Activated T-helper 17 cell treated with anti-CD3 and anti-CD28 coated beads, Interleukin-2, amount 50 U/mL, for 72 hours (primary cell): ENCODE measurements around the gene COPS4. TPM values are rescaled to one million over a fixed set of nuclear protein-coding genes. Genes with fewer than 3 reads are reported as not detected.

Experiments used
- ATAC-seq: fragments of 150-1000 bp; cut with Tn5 transposase; replicated peaks from 2 replicates; pipeline ENCODE4 v1.10.0; 2021; ENCODE audit warnings: mild to moderate bottlenecking, moderate library complexity
- H3K27ac Mint-ChIP-seq: one replicate; pipeline ENCODE4 v1.8.0; 2022; ENCODE audit warnings: mixed read lengths
- H3K27me3 Mint-ChIP-seq: one replicate; pipeline ENCODE4 v1.8.0; 2022; ENCODE audit warnings: mixed read lengths
- H3K36me3 Mint-ChIP-seq: one replicate; pipeline ENCODE4 v1.8.0; 2022; ENCODE audit warnings: low read depth, mild to moderate bottlenecking, mixed read lengths
- H3K4me1 Mint-ChIP-seq: one replicate; pipeline ENCODE4 v1.8.0; 2022; ENCODE audit warnings: mixed read lengths
- H3K4me3 Mint-ChIP-seq: one replicate; pipeline ENCODE4 v1.8.0; 2022; ENCODE audit warnings: mild to moderate bottlenecking, mixed read lengths
- H3K9me3 Mint-ChIP-seq: one replicate; pipeline ENCODE4 v1.8.0; 2022; ENCODE audit warnings: mixed read lengths
- total RNA-seq, 2 donors: library from RNA; stranded (reverse); gene quantifications; one replicate each; pipeline ENCODE4 v1.2.3, GENCODE V29; 2022

COPS4 gene
- total RNA-seq, 2 donors from 2014 or later: 18.6 to 24.4 TPM

- Mint-ChIP-seq H3K9me3 (no peaks in the 10 kb centered on the region), H3K27ac (peak within 1 kb of the TSS; percentile 61), H3K36me3 (peaks cover 4% of the 10 kb centered on the region), H3K4me1 (peaks cover 5% of the 10 kb centered on the region), H3K27me3 (no peaks in the 10 kb centered on the region), H3K4me3 (peak within 1 kb of the TSS; percentile 84)
- ATAC-seq: peak; percentile 65
Measured at GRCh38 chr4:83114576-83114975, 79.6 kb downstream of the COPS4 start, which contains the start of gene PLAC8. PLAC8 (minus strand) TSS chr4:83114729; CDS start chr4:83107921, 6,808 bp downstream.

GRCh38 chr4:83115000-83115399 is 80.0 kb downstream of the COPS4 start:
- H3K9me3 Mint-ChIP-seq: no peaks in the 10 kb centered on the region
- no peaks in the 10 kb centered on the region for H3K27me3 Mint-ChIP-seq
- H3K27ac Mint-ChIP-seq: peak overlapping the region; percentile 61
- peaks cover 4% of the 10 kb centered on the region for H3K36me3 Mint-ChIP-seq
- peak overlapping the region; percentile 84 for H3K4me3 Mint-ChIP-seq
- no peak for ATAC-seq
- H3K4me1 Mint-ChIP-seq: peaks cover 5% of the 10 kb centered on the region

DNA sequence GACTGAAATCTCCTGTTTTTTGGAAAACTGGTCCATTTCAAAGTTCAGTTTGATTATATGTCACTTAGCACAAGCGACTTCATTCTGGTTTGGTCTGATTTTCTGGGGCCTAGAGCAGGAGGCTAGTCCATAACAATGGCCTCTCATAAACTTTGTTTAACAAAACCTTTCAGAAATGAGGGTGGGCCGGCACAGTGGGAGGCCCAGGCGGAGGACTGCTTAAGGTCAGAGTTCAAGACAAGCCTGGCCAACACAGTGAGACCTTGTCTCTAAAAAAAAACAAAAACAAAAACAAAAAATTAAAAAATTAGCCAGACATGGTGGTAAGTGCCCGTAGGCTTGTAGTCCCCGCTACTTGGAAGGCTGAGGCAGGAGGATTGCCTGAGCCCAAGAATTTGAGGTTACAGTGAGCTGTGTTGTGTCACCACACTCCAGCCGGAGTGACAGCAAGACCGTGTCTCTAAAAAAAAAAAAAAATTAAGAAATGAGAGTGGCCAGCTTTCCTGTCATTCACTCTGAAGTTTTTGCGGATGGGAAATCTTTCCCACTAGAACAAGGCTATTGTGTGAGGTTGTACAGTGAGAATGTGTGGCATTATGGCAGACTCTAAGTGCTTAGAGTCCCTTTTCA is 80.8 kb downstream of the COPS4 start:
- Mint-ChIP-seq H3K27ac (no peak overlapping the region), H3K36me3 (peaks cover 4% of the 10 kb centered on the region), H3K27me3 (no peaks in the 10 kb centered on the region), H3K4me3 (peak overlapping the region; percentile 84), H3K4me1 (peaks cover 5% of the 10 kb centered on the region), H3K9me3 (no peaks in the 10 kb centered on the region)
- no peak for ATAC-seq

GRCh38 chr4:83118869-83119268 is 83.9 kb downstream of the COPS4 start:
- Mint-ChIP-seq H3K36me3 (no peaks in the 10 kb centered on the region), H3K4me3 (no peak overlapping the region), H3K9me3 (no peaks in the 10 kb centered on the region), H3K27ac (no peak overlapping the region), H3K4me1 (peaks cover 5% of the 10 kb centered on the region), H3K27me3 (no peaks in the 10 kb centered on the region)
- ATAC-seq: no peak

GRCh38 chr4:83121246-83121645 is 86.3 kb downstream of the COPS4 start:
- Mint-ChIP-seq H3K36me3 (no peaks in the 10 kb centered on the region), H3K4me1 (peaks cover 11% of the 10 kb centered on the region), H3K27me3 (no peaks in the 10 kb centered on the region), H3K9me3 (no peaks in the 10 kb centered on the region), H3K27ac (no peak overlapping the region), H3K4me3 (no peak overlapping the region)
- ATAC-seq: no peak

- no peak for ATAC-seq
- Mint-ChIP-seq H3K9me3 (no peaks in the 10 kb centered on the region), H3K27ac (no peak overlapping the region), H3K4me1 (peaks cover 11% of the 10 kb centered on the region), H3K36me3 (no peaks in the 10 kb centered on the region), H3K27me3 (no peaks in the 10 kb centered on the region), H3K4me3 (no peak overlapping the region)
Measured at GRCh38 chr4:83124111-83124780, 89.3 kb downstream of the COPS4 start.

Other genes starting within 250 kb of the COPS4 start
- under 1 TPM; 0.21 to 0.91 TPM for gene SCD5, start 236.4 kb upstream of the COPS4 start, total RNA-seq
- gene SEC31A, start 144.0 kb upstream of the COPS4 start, total RNA-seq: 100 to 1,000 TPM in 1 of 2 donors, 10 to 100 TPM in 1; 82.6 to 124 TPM
- gene THAP9, start 134.4 kb upstream of the COPS4 start, total RNA-seq: 1 to 10 TPM; 1.5 to 1.9 TPM
- 10 to 100 TPM; 19.3 to 20.4 TPM for gene LIN54, start 24.4 kb upstream of the COPS4 start, total RNA-seq
- 10 to 100 TPM; 19.9 to 58.9 TPM for gene PLAC8, start 79.5 kb downstream of the COPS4 start, total RNA-seq
- 10 to 100 TPM in 1 of 2 donors, 1 to 10 TPM in 1; 7.5 to 12.7 TPM for gene COQ2, start 249.6 kb downstream of the COPS4 start, total RNA-seq